CD4-positive, alpha-beta T cell treated with Interleukin-12 subunit alpha and Interleukin-12 subunit beta, for 1 hour (primary cell): ENCODE results near the gene SSX4B.
A peak's percentile ranks its signal among the peaks of the same experiment; 100 is the strongest.
"Not testable (repeated sequence)": the region's sequence is repeated elsewhere in the genome, so short reads cannot be mapped to it uniquely, and the experiment has no call there.

Source experiments
- DNase-seq: peaks from one replicate; pipeline ENCODE4 v3.0.0-alpha.2; 2020

SSX4B gene, protein sequence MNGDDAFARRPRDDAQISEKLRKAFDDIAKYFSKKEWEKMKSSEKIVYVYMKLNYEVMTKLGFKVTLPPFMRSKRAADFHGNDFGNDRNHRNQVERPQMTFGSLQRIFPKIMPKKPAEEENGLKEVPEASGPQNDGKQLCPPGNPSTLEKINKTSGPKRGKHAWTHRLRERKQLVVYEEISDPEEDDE

GRCh38 chrX:48411860-48412259 is at the start of gene SSX4B:
TSS of gene SSX4B (minus strand) at chrX:48411960. CDS start at chrX:48411372, 588 bp downstream.
- not testable (repeated sequence) for DNase-seq

GRCh38 chrX:48460606-48461005 is 48.8 kb upstream of the SSX4B start:
- DNase-seq = no peak

GRCh38 chrX:48460031-48460430 is 48.3 kb upstream of the SSX4B start:
- no peak for DNase-seq

DNA sequence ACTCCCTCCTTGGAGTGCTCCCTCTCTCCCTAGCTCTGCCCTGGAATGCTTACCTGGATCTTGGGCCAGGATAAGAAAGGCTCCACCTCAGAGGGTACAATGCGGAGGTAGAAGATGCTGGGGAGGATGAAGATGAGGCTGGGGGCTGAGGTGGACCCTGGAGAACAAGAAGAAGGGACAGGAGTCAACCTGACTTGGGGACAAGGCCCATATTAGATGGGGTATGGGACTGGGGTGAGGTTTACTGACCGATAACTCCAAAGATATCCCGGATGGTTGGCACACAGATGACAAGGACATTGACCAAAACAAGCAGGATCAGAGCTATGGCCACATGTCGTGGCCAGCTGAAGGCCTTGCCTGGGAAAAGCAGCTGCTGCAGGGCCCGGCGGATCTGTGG is 47.7 kb upstream of the SSX4B start:
- no peak for DNase-seq

DNA sequence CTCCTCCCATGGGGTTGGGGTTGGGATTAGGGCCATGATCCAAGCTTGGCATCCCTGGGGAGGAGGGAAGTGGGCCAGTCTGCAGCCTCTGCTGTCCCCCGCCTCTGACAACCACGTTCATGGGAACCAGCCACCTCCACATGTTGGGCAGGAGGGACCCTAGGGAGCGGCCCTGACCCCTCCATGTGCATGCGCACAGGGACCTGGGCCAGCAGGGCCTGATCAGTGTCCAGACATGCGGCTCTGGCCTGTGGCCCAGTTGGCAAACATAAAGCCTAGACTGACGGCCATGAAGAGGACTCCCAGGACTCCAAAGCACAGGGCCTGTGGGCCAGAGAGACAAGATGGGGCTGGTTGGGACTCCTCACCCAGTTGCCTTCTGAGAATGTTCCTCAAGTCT is 47.0 kb upstream of the SSX4B start:
- DNase-seq = no peak

- DNase-seq = no peak
Observed at GRCh38 chrX:48456628-48457331, 45.0 kb upstream of the SSX4B start.

DNA sequence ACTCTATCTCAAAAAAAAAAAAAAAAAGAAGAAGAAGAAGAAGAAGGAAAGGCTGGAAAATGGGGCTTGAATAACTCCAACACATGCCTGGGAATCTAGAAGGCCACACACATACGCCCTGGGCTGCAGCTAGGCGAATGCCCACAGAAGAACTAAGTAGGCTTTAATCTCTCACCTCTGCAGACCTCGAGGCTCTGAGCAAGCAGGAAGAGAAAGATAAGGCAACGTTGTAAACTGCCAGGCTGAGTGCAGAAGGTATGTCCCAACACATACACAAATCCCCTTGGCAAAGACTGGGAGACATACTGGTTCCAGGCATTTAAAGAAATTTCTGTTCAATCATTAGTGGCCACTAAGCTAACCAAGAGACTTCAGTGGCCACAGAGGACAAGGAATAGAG is 39.9 kb upstream of the SSX4B start:
- no peak for DNase-seq

GRCh38 chrX:48450076-48450475 is 38.3 kb upstream of the SSX4B start:
- no peak for DNase-seq

DNA sequence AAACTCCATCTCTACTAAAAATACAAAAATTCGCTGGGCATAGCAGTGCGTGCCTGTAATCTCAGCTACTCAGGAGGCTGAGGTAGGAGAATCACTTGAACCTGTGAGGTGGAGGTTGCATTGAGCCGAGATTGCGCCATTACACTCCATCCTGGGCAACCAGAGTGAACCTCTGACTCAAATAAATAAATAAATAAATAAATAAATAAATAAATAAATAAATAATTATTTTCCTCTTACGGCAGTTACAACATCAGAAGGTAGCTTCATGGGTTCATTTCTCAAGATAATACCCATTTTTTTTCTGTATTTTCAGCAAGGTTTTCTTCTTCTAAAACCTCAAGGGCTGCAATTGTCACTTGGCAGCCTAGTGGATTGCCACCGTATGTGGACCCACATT is 35.4 kb upstream of the SSX4B start:
- DNase-seq = not testable (repeated sequence)

- DNase-seq = peak; percentile 5
Observed at GRCh38 chrX:48433713-48434112, 22.0 kb upstream of the SSX4B start.

DNA sequence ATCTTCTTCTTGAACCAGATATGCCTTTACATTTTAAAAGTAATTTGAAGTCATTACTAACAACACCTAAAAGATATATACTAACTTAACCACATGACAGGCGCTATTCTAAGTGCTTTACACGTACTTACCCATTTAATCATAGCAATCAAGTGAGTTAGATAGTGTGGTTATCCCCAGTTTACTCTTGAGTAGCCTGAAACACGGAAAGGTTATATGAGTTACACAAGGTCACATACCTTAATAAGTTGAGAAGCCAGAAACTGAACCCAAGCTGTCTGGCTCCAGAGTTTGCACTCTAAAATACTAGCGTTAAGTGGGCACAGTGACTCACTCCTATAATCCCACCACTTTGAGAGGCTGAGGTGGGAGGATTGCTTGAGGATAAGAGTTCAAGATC is 18.4 kb upstream of the SSX4B start:
- DNase-seq = not testable (repeated sequence)

DNA sequence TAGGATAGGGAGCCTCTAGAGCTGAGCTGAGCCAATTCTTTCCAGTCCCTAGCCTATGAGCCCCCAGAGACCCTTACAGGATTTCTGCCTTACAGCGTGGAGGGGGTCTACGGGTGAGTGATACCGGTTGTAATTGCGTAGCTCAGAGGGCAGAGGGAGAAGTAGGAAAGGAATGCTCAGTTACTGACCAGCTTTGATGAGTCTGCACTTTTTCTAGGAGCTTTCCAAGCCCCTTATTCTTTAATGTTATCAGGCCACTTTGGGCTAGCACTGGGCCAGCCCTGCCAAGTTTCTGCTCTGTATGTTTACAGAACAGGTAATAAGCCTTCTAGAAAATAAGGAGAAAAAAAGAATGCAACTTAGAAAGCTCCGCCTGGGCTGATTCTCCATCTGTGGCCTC is 17.8 kb upstream of the SSX4B start:
- not testable (repeated sequence) for DNase-seq

- DNase-seq = not testable (repeated sequence)
Observed at GRCh38 chrX:48427027-48427716, 15.4 kb upstream of the SSX4B start.

GRCh38 chrX:48397825-48398224 is 13.9 kb downstream of the SSX4B start:
- DNase-seq = not testable (repeated sequence)

- DNase-seq = not testable (repeated sequence)
Observed at GRCh38 chrX:48396931-48397330, 14.8 kb downstream of the SSX4B start.

GRCh38 chrX:48383239-48383638 is 28.5 kb downstream of the SSX4B start, which contains the start of gene SSX4:
TSS of gene SSX4 (plus strand) at chrX:48383539. CDS start at chrX:48384054, 515 bp downstream.
- DNase-seq = not testable (repeated sequence)

- DNase-seq = not testable (repeated sequence)
Observed at GRCh38 chrX:48370408-48370807, 41.4 kb downstream of the SSX4B start.

- not testable (repeated sequence) for DNase-seq
Observed at GRCh38 chrX:48367717-48368408, 43.9 kb downstream of the SSX4B start.

DNA sequence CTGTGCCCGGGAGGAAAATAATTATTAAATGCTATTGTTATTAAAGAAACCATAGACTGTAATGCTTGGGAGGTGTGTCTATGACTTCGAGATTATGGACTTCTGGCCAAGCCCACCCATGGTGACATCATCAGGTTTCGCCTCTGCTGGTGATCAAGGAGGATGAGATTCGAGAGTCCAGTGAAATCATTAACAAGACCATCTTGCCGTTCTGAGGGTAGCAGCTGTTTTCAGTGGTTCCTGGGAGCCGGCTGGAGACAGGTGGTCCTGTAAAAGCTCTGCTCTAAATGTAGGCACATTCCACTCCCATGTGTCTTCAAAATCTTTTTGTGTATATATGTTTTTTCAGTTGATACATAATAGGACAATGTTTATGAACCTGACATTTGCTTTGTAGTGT is 52.5 kb downstream of the SSX4B start:
- DNase-seq = not testable (repeated sequence)

DNA sequence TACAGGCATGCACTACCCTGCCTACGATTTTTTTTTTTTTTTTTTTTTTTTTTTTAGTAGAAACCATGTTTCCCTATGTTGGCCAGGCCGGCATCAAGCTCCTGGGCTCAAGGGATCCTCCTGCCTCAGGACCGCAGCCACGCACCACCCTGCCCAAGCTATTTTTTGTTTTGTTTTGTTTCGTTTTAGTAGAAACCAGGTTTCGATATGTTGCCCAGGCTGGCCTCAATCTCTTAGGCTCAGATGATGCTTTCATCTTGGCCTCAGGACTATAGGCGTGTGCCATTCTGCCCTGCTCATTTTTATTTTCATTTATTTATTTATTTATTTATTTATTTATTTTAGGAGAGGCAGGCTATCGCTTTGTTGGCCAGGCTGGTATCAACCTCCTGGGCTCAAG is 54.1 kb downstream of the SSX4B start:
- no peak for DNase-seq

DNA sequence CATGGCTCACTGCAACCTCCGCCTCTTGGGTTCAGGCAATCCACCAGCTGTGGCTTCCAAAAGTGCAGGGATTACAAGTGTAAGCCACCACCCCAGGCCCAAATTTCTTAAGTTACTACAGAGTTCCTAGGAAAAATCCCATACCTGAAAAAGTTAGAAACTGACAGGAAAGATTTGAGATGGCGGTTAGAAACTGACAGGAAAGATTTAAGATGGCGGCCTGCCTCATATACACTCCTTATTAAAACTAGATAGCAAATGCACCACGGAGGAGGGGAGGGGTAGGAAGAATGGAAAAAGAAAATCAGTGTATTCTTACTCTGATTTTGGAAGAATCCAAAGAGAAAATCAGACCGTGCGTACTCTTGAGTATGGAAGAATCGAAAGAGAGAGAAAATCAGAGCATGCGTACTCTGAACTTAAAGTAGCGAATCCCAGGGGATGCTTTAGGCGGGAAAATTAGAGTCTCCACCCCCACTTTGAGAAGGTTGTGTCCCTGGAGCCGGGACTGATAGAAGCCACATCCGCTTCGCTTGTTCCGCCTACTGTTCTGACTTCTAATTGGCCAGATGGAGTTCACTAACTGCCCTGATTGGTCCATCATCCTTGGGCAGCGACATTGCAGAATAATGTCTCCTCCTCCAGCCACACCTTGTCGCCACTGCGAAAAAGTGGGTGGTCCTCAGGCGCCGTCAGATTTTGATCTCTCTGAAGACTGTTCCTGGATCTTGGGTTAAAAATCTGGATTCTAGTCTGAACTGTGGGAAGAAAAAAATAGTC is 55.3 kb downstream of the SSX4B start, which contains the start of gene SSX3:
TSS of gene SSX3 (minus strand) at position 389 of the 780 bp plus-strand sequence. CDS start 1,454 bp downstream, outside the sequence.
- DNase-seq = not testable (repeated sequence)
